LNCAP (cell line): ENCODE data around the gene CCDC12.

Source experiments
- CTCF ChIP-seq: fragments of 450-650 bp; IDR thresholded peaks from 2 replicates; pipeline ENCODE4 v1.5.1; 2017; ENCODE audit warnings: mild to moderate bottlenecking

The CCDC12 gene

GRCh38 chr3:47006145-47006651 lies 29.7 kb upstream of the CCDC12 start:
- TF ChIP-seq CTCF = no peak

- no peak for TF ChIP-seq CTCF
Observed at GRCh38 chr3:47005212-47006144, 28.9 kb upstream of the CCDC12 start.

DNA sequence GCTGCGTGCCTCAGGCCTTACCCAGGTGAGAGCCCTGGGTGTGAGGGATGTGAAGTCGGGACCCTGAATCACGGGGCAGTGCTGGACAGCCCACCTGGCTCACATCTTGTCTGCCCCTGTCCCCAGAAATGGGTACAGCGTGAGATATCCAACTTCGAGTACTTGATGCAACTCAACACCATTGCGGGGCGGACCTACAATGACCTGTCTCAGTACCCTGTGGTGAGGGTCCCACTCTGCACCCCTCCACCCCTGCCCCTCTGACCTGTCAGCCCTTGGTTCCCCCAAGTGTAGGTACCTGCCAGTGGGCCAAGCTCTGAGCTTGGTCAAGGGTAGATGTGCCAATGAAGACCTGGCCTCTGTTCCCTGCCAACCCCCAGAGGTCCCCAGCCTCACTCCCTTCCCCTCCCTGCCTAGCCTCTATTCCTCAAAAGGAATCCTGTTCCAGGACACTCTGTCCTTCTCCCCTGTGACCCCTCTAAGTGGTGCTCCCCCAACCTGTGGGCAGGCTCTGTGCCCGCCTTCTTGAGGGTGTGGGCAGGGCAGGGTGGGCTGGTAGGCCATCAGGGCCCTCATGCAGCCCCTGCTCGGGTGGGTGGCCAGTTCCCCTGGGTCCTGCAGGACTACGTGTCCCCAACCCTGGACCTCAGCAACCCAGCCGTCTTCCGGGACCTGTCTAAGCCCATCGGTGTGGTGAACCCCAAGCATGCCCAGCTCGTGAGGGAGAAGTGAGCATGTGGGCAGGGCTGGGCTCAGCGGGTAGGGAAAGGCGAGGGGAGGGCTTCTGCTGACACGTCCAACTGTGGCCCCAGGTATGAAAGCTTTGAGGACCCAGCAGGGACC lies 28.0 kb upstream of the CCDC12 start:
- TF ChIP-seq CTCF = no peak

DNA sequence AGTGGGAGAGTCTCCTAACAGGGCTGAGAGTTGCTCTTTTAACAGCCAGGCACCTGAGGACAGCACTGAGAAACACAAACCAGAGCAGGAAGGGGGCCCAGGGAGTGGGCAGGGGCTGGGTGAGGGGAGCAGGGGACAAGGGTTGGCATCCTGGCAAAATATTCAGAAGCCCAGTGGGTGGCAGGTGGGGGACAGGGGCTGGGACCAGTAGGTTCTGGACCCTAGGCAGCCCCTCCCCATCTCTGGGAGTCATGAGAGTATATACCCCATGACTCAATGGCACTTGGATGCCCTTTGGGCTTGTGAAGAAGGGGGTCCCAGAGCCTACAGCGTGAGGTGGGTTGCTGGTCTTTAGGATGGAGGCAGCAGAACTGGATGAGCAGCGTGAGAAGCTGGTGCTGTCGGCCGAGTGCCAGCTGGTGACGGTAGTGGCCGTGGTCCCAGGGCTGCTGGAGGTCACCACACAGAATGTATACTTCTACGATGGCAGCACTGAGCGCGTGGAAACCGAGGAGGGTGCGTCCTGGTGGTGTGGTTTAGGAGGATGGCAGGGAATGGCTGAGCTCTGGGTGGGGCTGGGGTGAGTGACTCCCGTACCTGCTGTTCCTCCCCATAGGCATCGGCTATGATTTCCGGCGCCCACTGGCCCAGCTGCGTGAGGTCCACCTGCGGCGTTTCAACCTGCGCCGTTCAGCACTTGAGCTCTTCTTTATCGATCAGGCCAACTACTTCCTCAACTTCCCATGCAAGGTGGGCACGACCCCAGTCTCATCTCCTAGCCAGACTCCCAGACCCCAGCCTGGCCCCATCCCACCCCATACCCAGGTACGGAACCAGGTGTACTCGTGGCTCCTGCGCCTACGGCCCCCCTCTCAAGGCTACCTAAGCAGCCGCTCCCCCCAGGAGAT lies 27.2 kb upstream of the CCDC12 start:
- no peak for TF ChIP-seq CTCF

DNA sequence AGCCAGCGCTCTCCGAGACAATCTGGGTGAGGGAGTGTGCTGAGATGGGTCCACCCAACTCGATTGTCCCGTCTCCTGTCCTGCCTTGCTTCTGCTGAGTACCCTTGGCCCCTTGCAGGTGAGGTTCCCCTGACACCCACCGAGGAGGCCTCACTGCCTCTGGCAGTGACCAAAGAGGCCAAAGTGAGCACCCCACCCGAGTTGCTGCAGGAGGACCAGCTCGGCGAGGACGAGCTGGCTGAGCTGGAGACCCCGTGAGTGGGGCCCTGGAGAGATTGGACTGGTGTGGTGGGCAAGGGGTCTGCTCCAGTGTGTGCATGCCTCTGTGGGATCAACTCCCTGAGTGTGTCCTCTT lies 26.5 kb upstream of the CCDC12 start:
- TF ChIP-seq CTCF = no peak

DNA sequence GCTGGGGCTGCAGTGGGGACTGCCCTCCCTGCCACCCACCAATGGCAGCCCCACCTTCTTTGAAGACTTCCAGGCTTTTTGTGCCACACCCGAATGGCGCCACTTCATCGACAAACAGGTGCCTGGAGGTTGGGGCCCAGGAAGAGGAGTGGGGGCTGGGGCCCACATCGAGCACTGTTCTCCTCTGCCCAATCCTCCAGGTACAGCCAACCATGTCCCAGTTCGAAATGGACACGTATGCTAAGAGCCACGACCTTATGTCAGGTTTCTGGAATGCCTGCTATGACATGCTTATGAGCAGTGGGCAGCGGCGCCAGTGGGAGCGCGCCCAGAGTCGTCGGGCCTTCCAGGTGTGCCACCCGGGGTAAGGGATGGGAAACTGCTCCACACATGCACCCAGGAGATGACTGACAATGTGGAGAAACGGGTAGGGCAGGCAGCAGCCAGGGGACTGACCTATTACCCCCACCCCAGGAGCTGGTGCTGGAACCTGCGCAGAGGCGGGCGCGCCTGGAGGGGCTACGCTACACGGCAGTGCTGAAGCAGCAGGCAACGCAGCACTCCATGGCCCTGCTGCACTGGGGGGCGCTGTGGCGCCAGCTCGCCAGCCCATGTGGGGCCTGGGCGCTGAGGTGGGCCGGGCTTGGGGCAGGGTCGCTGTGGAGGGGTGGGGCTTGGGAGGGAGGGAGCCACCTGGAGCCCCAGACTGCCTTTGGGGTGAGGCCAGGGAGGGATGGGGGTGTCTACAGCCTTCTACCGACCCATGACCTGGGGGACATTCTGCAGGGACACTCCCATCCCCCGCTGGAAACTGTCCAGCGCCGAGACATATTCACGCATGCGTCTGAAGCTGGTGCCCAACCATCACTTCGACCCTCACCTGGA lies 25.9 kb upstream of the CCDC12 start:
- TF ChIP-seq CTCF = no peak
